ENCODE results near the gene LRRC61. TPM values are rescaled to one million over a fixed set of nuclear protein-coding genes. Genes with fewer than 3 reads are reported as not detected.

LRRC61 gene
- total and polyA plus RNA-seq, 2 of the 13 experiments (the other 11 are each of a cell fraction or from before 2014, with no cell fraction given), result 33.0 to 34.8 TPM

- no peak for TF ChIP-seq LRRFIP1 (CRISPR knock-in tag; conservative IDR thresholded peaks at IDR 0.05)
- TF ChIP-seq RFX3 (CRISPR knock-in tag; IDR thresholded peaks at IDR 0.05), result no peak
- TF ChIP-seq KDM5B (CRISPR knock-in tag; IDR thresholded peaks at IDR 0.05; ENCODE audit: borderline replicate concordance), result no peak
- no peak for TF ChIP-seq ATF1 (CRISPR knock-in tag; IDR thresholded peaks at IDR 0.05)
- peak; percentile 36 for TF ChIP-seq POLR2AphosphoS5 (IDR thresholded peaks at IDR 0.05; ENCODE audit: low read depth, low read length)
- no peak for TF ChIP-seq SIN3B (IDR thresholded peaks at IDR 0.05; ENCODE audit: low read length)
- TF ChIP-seq CHD4 (IDR thresholded peaks at IDR 0.05; ENCODE audit: borderline replicate concordance, low read length), result no peak
- no peak for TF ChIP-seq ZNF841 (CRISPR knock-in tag; IDR thresholded peaks at IDR 0.05; ENCODE audit: borderline replicate concordance)
- no peak for TF ChIP-seq FOXP4 (CRISPR knock-in tag; IDR thresholded peaks at IDR 0.05)
- no peak for TF ChIP-seq PRDM15 (CRISPR knock-in tag; IDR thresholded peaks at IDR 0.05)
- TF ChIP-seq CTCF (CRISPR knock-in tag; IDR thresholded peaks at IDR 0.05), result no peak
- TF ChIP-seq ZBTB46 (CRISPR knock-in tag; IDR thresholded peaks at IDR 0.05; ENCODE audit: borderline replicate concordance), result no peak
- no peak for TF ChIP-seq SAFB2 (CRISPR knock-in tag; IDR thresholded peaks at IDR 0.05; ENCODE audit: borderline replicate concordance, low read depth)
Measured at GRCh38 chr7:150341263-150342120, 18.3 kb downstream of the LRRC61 start, which contains the start of gene RARRES2 (continued).

All from HepG2 (cell line).